BE2C (cell line): ENCODE measurements around the gene NTRK3.

Experiments used
- DNase-seq: peaks from one replicate; pipeline ENCODE4 v3.0.0-alpha.2; 2020
- H3K27me3 ChIP-seq: fragments of 250-450 bp; sonication (Bioruptor Pico); 2 replicates; pipeline ENCODE4 v1.5.1; 2020; ENCODE audit warnings: mild to moderate bottlenecking
- H3K36me3 ChIP-seq: fragments of 250-450 bp; sonication (Bioruptor Pico); 2 replicates; pipeline ENCODE4 v1.5.1; 2020; ENCODE audit warnings: mild to moderate bottlenecking
- H3K4me1 ChIP-seq: fragments of 250-450 bp; sonication (Bioruptor Pico); 2 replicates; pipeline ENCODE4 v1.5.1; 2020
- H3K4me3 ChIP-seq: 2 replicates; pipeline ENCODE4 v1.5.1; 2011; ENCODE audit warnings: low read depth, low read length
- H3K9me3 ChIP-seq: fragments of 250-450 bp; sonication (Bioruptor Pico); 2 replicates; pipeline ENCODE4 v1.5.1; 2020
- CTCF ChIP-seq: IDR thresholded peaks from 2 replicates; pipeline ENCODE4 v1.5.1; 2012; ENCODE audit warnings: mild to moderate bottlenecking, low read depth, low read length

NTRK3 gene

GRCh38 chr15:88152672-88153071, 103.9 kb downstream of the NTRK3 start:
- Histone ChIP-seq H3K9me3 (no peaks in the 10 kb centered on the region), H3K27me3 (no peaks in the 10 kb centered on the region), H3K4me1 (peaks cover 7% of the 10 kb centered on the region; the same call in 1 of the 2 replicates), H3K36me3 (no peaks in the 10 kb centered on the region), H3K4me3 (no peak overlapping the region)
- no peak for TF ChIP-seq CTCF
- no peak for DNase-seq

DNA sequence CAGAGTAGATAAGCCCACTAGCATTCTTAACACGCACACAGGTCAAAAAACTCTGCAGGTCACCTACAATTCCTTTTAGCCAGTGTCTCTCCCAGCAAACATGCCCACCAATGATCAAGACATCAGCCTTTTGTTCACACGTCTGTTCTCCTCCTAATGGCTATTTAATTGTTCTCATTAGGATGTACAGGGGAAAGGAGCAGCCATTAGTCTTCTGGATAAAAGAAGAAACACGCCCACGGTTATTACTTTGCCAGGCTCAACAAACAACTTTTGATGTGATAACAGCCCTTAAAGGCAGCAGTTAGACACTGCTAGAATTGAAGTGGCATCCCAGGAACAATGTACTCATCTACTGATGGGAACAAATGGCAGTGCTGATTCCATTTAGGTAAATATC, 108.8 kb downstream of the NTRK3 start:
- Histone ChIP-seq H3K36me3 (no peaks in the 10 kb centered on the region), H3K9me3 (no peaks in the 10 kb centered on the region), H3K4me3 (no peak overlapping the region), H3K4me1 (peaks cover 4% of the 10 kb centered on the region; the same call in 1 of the 2 replicates), H3K27me3 (no peaks in the 10 kb centered on the region)
- no peak for DNase-seq
- no peak for TF ChIP-seq CTCF

DNA sequence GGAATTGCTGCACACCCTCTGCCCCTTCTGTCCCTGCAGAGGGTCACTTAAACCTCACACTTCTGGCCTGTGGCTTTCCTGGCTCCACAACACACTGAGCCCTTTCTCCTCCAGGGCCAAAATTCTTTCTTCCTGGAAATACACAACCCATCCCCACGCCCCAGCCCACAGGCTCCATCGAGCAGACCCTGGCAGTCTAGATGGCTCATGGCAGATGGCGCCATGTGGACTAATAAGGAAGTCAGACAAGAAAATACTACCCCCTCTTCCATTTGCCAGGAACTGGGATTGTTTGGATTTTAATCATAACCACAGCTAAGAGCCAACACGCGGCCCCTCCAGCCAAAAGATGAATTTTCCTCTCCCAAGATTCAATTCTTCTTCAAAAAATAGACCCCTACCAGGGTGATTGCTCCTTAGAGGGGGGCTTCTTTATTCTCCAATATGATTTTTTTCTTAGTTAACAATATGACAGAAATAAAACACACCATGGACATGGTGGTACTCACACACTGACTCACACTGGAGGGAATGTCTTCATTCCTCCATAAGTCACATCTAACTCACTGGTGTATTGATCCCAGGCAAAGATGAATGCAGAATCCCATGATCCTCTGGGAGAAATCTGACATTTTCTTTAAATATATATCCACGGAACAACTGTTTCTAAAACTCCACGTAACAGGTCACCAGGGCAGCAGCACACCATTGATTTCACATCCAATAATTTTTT, 111.5 kb downstream of the NTRK3 start:
- no peaks in the 10 kb centered on the region for H3K36me3 ChIP-seq
- no peak for TF ChIP-seq CTCF
- H3K4me3 ChIP-seq = no peak overlapping the region
- no peak for DNase-seq
- no peaks in the 10 kb centered on the region for H3K9me3 ChIP-seq
- peaks cover 5% of the 10 kb centered on the region; the same call in 1 of the 2 replicates for H3K4me1 ChIP-seq
- no peaks in the 10 kb centered on the region for H3K27me3 ChIP-seq

DNA sequence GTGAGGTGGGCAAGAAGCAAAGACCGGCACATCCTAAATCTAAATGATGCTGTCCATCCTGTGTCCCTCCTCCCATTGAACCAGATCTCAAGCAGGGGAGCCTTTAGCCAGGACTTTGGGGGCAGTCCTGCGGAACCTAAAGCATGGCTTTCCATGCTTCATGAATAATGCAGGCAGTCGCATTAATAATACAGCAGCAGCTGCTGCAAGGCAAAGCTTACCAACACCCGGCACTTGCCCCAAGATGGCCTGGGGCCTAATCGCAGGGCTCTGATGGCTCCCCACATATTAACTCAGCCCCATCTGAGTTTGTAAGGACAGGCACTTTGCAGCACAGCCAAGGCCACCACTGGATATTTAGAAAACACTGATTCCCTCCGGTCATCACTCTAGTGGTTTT, 114.4 kb downstream of the NTRK3 start:
- H3K9me3 ChIP-seq = no peaks in the 10 kb centered on the region
- TF ChIP-seq CTCF = no peak
- no peak for DNase-seq
- no peak overlapping the region for H3K4me3 ChIP-seq
- no peaks in the 10 kb centered on the region for H3K36me3 ChIP-seq
- H3K27me3 ChIP-seq = no peaks in the 10 kb centered on the region
- peaks cover 7% of the 10 kb centered on the region; the same call in 1 of the 2 replicates for H3K4me1 ChIP-seq

GRCh38 chr15:88141269-88141889, 115.2 kb downstream of the NTRK3 start:
- Histone ChIP-seq H3K36me3 (no peaks in the 10 kb centered on the region), H3K4me1 (peaks cover 7% of the 10 kb centered on the region; the same call in 1 of the 2 replicates), H3K9me3 (no peaks in the 10 kb centered on the region), H3K4me3 (no peak overlapping the region), H3K27me3 (no peaks in the 10 kb centered on the region)
- TF ChIP-seq CTCF = no peak
- DNase-seq = no peak

DNA sequence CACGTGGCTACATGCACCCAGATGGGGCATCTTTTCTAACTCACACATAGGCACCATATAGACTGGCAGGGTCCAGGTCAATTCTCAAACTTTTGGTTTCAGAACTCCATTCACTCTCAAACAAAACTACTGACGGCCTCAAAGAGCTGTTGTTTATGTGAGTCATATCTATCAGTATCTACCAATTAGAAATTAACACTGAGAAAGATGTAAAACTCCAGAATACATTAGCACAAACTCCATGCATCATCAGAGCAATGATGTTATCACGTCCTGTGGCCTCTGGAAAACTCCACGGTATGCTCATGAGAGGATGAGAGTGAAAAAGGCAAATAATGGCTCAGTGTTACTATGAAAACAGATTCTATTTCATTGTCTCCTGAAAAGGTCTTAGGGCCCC, 116.1 kb downstream of the NTRK3 start:
- TF ChIP-seq CTCF = no peak
- no peaks in the 10 kb centered on the region for H3K36me3 ChIP-seq
- H3K4me1 ChIP-seq = peaks cover 7% of the 10 kb centered on the region; the same call in 1 of the 2 replicates
- DNase-seq = no peak
- H3K27me3 ChIP-seq = no peaks in the 10 kb centered on the region
- no peak overlapping the region for H3K4me3 ChIP-seq
- H3K9me3 ChIP-seq = no peaks in the 10 kb centered on the region
